ENCODE results near the gene BTBD6. TPM values are rescaled to one million over a fixed set of nuclear protein-coding genes. Genes with fewer than 3 reads are reported as not detected.
A peak's percentile ranks its signal among the peaks of the same experiment; 100 is the strongest.

BTBD6 gene
- total RNA-seq, 4 donors from 2014 or later, result 48.4 to 85.9 (median 53.6) TPM

- intact Hi-C loops (cut with DNase I; ENCODE audit: low total_unique reads), result no loop called here
- TF ChIP-seq CTCF (IDR thresholded peaks at IDR 0.05 in 4 of 5, conservative IDR thresholded peaks at IDR 0.05 in 1 of 5) (no peak), POLR2A (IDR thresholded peaks at IDR 0.05) (no peak)
- peaks cover 0 to 4% of the 10 kb centered on the region in 2 donors for H3K4me1 ChIP-seq
- no peak for DNase-seq
- H3K27me3 ChIP-seq, result no peaks in the 10 kb centered on the region
- peak overlapping the region in 1 of 4 donors; percentile 45 for H3K27ac ChIP-seq
- peaks cover 0 to 37% of the 10 kb centered on the region in 2 donors for H3K36me3 ChIP-seq
- ATAC-seq, result peak; percentile 58 to 88
- H3K4me3 ChIP-seq, result no peak overlapping the region
- in situ Hi-C loops (cut with MboI; ENCODE audit: low sequenced_read_pairs in 4 of 4), result loop anchor here in 1 of 4 donors (25.0 kb wide), 1 partner anchor 113 kb away; no protein-coding TSS in a partner anchor
- no peaks in the 10 kb centered on the region for H3K9me3 ChIP-seq
Observed at GRCh38 chr14:105223770-105224544, 24.4 kb upstream of the BTBD6 start.

GRCh38 chr14:105224845-105225570 is 23.3 kb upstream of the BTBD6 start:
- no peak overlapping the region for H3K4me3 ChIP-seq
- ATAC-seq (no peak), DNase-seq (no peak)
- TF ChIP-seq POLR2A (IDR thresholded peaks at IDR 0.05) (no peak), CTCF (IDR thresholded peaks at IDR 0.05 in 4 of 5, conservative IDR thresholded peaks at IDR 0.05 in 1 of 5) (no peak)
- intact Hi-C loops (cut with DNase I; ENCODE audit: low total_unique reads), result no loop called here
- H3K36me3 ChIP-seq, result peaks cover 0 to 29% of the 10 kb centered on the region in 2 donors
- H3K27ac ChIP-seq, result no peak overlapping the region
- in situ Hi-C loops (cut with MboI; ENCODE audit: low sequenced_read_pairs in 4 of 4), result loop anchor here in 1 of 4 donors (25.0 kb wide), 1 partner anchor 112 kb away; no protein-coding TSS in a partner anchor
- H3K9me3 ChIP-seq, result no peaks in the 10 kb centered on the region
- H3K4me1 ChIP-seq, result peaks cover 0 to 4% of the 10 kb centered on the region in 2 donors
- H3K27me3 ChIP-seq, result no peaks in the 10 kb centered on the region

GRCh38 chr14:105226198-105226597 is 22.1 kb upstream of the BTBD6 start:
- no peak for ATAC-seq
- Histone ChIP-seq H3K4me3 (no peak overlapping the region), H3K27me3 (no peaks in the 10 kb centered on the region), H3K36me3 (peaks cover 0 to 29% of the 10 kb centered on the region in 2 donors), H3K4me1 (peaks cover 0 to 4% of the 10 kb centered on the region in 2 donors), H3K27ac (no peak overlapping the region), H3K9me3 (no peaks in the 10 kb centered on the region)
- intact Hi-C loops (cut with DNase I; ENCODE audit: low total_unique reads), result no loop called here
- no peak for DNase-seq
- in situ Hi-C loops (cut with MboI; ENCODE audit: low sequenced_read_pairs in 4 of 4), result no loop called here
- TF ChIP-seq CTCF (IDR thresholded peaks at IDR 0.05 in 4 of 5, conservative IDR thresholded peaks at IDR 0.05 in 1 of 5) (no peak), POLR2A (IDR thresholded peaks at IDR 0.05) (no peak)

GRCh38 chr14:105227346-105227745 is 21.0 kb upstream of the BTBD6 start:
- intact Hi-C loops (cut with DNase I; ENCODE audit: low total_unique reads), result no loop called here
- no peak for DNase-seq
- Histone ChIP-seq H3K4me3 (no peak overlapping the region), H3K9me3 (no peaks in the 10 kb centered on the region), H3K36me3 (peaks cover 0 to 23% of the 10 kb centered on the region in 2 donors), H3K4me1 (peaks cover 0 to 4% of the 10 kb centered on the region in 2 donors), H3K27ac (no peak overlapping the region), H3K27me3 (no peaks in the 10 kb centered on the region)
- ATAC-seq, result no peak
- in situ Hi-C loops (cut with MboI; ENCODE audit: low sequenced_read_pairs in 4 of 4), result no loop called here
- TF ChIP-seq CTCF (IDR thresholded peaks at IDR 0.05 in 4 of 5, conservative IDR thresholded peaks at IDR 0.05 in 1 of 5), result no peak
- TF ChIP-seq POLR2A (IDR thresholded peaks at IDR 0.05), result no peak
